Kidney capillary endothelial cell (primary cell): Measurements from ENCODE around the gene KDM6B.
A peak's percentile ranks its signal among the peaks of the same experiment; 100 is the strongest.
"Not testable (repeated sequence)": the region's sequence is repeated elsewhere in the genome, so short reads cannot be mapped to it uniquely, and the experiment has no call there.

Experiments
- DNase-seq: peaks from one replicate; pipeline ENCODE4 v3.0.0-alpha.2; 2018; ENCODE audit warnings: low spot score

The KDM6B gene, protein sequence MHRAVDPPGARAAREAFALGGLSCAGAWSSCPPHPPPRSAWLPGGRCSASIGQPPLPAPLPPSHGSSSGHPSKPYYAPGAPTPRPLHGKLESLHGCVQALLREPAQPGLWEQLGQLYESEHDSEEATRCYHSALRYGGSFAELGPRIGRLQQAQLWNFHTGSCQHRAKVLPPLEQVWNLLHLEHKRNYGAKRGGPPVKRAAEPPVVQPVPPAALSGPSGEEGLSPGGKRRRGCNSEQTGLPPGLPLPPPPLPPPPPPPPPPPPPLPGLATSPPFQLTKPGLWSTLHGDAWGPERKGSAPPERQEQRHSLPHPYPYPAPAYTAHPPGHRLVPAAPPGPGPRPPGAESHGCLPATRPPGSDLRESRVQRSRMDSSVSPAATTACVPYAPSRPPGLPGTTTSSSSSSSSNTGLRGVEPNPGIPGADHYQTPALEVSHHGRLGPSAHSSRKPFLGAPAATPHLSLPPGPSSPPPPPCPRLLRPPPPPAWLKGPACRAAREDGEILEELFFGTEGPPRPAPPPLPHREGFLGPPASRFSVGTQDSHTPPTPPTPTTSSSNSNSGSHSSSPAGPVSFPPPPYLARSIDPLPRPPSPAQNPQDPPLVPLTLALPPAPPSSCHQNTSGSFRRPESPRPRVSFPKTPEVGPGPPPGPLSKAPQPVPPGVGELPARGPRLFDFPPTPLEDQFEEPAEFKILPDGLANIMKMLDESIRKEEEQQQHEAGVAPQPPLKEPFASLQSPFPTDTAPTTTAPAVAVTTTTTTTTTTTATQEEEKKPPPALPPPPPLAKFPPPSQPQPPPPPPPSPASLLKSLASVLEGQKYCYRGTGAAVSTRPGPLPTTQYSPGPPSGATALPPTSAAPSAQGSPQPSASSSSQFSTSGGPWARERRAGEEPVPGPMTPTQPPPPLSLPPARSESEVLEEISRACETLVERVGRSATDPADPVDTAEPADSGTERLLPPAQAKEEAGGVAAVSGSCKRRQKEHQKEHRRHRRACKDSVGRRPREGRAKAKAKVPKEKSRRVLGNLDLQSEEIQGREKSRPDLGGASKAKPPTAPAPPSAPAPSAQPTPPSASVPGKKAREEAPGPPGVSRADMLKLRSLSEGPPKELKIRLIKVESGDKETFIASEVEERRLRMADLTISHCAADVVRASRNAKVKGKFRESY (N-terminal part only)

DNA sequence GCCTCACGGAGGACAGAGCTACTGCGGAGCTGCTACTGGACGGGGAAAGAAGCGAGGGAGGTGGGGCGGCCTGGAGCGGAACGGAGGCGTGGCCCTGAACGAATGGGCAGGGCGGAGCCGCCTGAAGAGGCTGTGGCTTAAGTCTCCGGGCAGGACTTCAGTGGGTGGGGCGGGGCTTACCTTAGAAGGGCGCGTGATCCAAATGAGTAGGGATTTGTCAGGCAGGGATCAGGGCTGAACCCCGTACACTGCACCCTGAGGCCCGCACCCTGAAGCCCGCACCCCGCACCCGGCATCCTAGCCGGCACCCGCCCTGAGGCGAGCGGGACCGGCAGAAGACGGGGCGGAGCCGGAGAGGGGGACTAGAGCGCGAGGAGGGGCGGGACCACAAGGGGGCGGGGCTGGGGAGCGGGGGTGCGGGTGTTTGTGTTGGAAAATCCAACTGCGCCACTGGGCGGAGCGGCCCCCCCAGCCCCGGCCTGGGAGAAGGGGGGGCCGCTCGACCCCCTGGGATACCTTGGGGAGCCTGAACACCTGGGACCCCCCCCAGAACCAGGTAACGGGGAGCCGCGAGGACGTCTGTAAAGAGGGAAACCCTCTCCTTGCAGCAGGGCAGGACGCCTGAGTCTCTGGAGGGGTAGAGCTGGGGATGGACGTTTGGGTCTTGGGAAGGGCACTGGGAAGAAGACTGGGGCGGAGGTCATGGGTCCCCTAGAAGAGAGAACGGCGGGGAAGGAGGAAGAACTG lies at the start of gene KDM6B:
Gene KDM6B (plus strand): TSS at position 423 of the 747 bp plus-strand sequence. CDS start 11,338 bp downstream, outside the sequence.
- DNase-seq = peak; percentile 79

GRCh38 chr17:7786866-7787265 lies 47.2 kb upstream of the KDM6B start:
- DNase-seq = no peak

GRCh38 chr17:7789131-7789530 lies 44.9 kb upstream of the KDM6B start:
- DNase-seq = no peak

- DNase-seq = no peak
Measured at GRCh38 chr17:7790150-7790549, 43.9 kb upstream of the KDM6B start.

GRCh38 chr17:7792611-7793010 lies 41.4 kb upstream of the KDM6B start:
- DNase-seq = no peak

DNA sequence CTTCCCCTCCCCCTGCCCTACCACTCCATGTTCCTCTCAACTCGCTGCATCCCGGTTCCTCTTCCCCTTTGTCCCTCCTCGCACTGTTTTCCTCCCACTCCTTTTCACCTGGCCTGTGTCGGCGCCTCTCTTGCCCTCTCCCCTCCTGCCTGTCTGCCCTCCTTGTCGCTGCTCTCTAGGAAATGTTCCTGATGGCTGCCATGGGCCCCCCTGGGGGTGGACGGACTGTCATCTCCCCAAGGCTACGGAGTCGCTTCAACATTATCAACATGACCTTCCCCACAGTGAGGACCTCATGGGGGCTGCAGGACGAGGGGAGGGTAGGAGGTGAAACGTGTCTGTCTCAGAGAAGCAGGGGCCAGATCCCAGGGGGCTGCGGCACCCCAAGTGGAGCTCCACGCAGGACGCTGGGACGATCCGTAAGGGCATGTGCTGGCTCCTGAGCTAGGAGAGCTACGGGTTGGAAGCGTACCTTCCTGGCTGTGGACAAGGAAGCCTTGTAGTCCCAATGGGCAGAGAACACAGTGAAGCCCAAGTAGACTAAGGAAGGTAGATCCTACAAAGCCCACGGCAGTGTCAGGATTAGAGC lies 39.8 kb upstream of the KDM6B start:
- no peak for DNase-seq

GRCh38 chr17:7797976-7798375 lies 36.0 kb upstream of the KDM6B start:
- DNase-seq = no peak

DNA sequence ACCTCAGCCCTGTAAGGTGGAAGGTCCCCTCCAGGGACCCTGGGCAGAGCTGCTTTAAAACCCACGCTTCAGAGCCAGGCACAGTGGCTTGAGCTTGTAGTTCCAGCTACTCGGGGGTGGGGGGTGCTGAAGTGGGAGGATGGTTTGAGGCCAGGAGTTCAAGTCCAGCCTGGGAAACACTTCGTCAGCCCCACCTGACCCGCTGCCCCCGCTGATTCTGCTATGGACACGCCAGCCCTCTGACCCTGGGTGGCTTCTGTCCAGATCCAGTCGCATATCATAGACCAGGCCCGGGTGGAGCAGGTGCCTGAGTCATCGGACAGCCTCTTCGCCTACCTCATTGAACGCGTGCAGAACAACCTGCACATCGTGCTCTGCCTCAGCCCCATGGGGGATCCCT lies 35.2 kb upstream of the KDM6B start:
- no peak for DNase-seq

GRCh38 chr17:7803981-7804380 lies 30.0 kb upstream of the KDM6B start:
- peak; percentile 23 for DNase-seq

GRCh38 chr17:7806587-7806986 lies 27.4 kb upstream of the KDM6B start:
- DNase-seq = no peak

GRCh38 chr17:7807206-7807605 lies 26.8 kb upstream of the KDM6B start:
- no peak for DNase-seq

DNA sequence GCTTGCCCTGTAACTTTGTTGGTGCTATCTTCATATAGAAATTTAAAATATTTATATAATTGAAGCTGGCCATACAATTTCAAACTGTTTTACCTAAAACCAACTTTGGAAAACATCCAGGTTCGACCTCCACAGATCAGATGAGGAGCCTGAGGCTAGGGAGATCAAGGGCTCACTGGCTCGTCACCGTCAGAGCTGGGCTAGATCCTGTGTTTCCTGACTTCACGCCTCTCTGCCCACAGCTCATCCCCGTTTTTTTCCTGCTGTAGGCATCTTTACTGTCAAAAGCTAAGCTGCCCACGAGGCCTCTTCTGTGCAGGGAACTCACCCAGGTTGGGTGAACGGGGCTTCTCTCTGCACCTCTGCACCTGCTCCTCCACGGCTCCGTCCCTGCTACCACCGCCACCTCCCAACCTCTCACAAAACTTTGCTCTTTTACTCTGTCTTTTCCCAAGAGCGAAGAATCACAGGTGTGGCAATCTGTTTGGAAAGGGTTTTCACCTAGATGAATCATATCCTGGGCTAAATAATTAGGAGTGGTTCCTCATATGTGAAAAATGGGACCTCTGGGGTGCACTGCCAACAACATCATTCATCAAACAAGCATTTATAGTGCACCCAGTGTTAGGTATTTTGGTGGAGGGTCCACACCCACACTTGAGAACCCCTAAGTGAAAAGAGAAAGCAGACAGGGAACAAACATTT lies 24.8 kb upstream of the KDM6B start:
- DNase-seq = no peak

DNA sequence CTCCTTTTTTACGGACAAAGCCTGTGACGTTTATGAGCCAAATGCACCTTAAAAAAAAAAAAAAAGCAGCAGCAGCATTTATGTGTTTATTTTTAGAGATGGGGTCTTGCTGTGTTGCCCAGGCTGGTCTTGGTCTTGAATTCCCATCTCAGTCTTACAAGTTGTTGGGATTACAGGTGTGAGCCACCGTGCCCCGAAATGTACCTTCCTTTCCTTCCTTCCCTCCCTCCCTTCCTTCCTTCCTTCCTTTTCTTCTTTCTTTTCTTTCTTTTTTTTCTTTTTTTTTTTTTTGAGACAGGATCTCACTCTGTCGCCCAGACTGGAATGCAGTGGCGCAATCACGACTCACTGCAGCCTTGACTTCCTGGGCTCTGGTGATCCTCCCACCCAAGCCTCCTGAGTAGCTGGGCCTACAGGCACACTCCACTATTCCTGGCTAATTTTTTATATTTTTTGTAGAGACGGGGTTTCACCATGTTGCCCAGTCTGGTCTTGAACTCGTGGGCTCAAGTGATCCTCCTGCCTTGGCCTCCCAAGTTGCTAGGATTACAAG lies 24.1 kb upstream of the KDM6B start:
- DNase-seq = not testable (repeated sequence)

- no peak for DNase-seq
Measured at GRCh38 chr17:7811251-7811650, 22.8 kb upstream of the KDM6B start.

- DNase-seq = no peak
Measured at GRCh38 chr17:7814969-7815368, 19.0 kb upstream of the KDM6B start.

- DNase-seq = no peak
Measured at GRCh38 chr17:7816926-7817642, 16.9 kb upstream of the KDM6B start.

DNA sequence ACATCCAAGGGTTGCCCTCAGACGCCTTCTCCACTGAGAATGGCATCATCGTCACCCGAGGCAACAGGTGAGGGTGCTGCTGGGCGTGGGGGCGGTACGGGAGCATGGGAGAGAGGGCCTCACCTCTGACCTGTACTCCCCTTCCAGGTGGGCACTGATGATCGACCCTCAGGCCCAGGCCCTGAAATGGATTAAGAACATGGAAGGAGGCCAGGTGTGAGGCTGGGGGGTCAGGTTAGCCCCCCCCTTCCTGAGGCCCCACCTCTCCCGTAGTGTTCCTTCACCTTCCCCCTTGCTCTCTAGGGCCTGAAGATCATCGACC lies 16.4 kb upstream of the KDM6B start:
- no peak for DNase-seq

GRCh38 chr17:7818026-7818425 lies 16.0 kb upstream of the KDM6B start:
- DNase-seq = no peak

DNA sequence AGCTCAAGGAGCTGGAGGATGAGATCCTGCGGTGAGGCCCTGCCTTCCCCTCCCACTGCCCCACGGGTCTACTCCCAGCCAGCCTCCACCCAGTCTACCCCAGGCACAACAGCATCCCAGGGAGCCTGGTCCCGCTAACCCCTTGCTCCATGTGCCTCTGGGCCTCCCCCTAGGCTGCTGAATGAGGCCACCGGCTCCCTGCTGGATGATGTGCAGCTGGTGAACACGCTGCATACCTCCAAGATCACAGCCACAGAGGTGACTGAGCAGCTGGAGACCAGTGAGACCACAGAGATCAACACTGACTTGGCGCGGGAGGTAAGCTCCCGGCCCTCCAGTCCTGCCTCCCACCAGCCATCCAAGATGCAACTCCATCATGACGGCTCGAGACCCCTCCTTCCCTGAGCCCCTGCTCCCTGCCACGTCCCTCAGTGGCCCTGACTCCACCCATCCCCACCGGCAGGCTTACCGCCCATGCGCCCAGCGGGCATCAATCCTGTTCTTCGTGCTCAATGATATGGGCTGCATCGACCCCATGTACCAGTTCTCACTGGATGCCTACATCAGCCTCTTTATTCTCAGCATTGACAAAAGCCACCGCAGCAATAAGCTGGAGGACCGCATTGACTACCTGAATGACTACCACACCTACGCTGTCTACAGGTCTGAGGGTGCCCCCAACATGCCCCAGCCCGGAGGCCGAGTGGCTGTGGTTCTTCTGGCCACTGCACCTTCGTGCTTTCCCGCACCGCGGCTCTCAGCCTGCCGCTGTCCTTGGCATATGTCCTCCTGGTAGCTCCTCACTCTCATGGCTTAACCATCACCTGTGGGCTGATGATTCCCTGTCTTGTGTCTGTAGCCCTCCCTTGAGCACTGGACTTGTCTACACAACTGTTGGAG lies 15.0 kb upstream of the KDM6B start:
- no peak for DNase-seq
